Right lung (tissue), 5 donors: ENCODE data around the gene CLIC4. TPM values are rescaled to one million over a fixed set of nuclear protein-coding genes. Genes with fewer than 3 reads are reported as not detected.
"Not testable (repeated sequence)": the region's sequence is repeated elsewhere in the genome, so short reads cannot be mapped to it uniquely, and the experiment has no call there.

Experiments used
- DNase-seq, 2 donors: peaks; one replicate each; pipeline ENCODE4 v3.0.0-alpha.2; 2013
- polyA plus RNA-seq, 5 donors: library from polyadenylated mRNA; unstranded; fragments of 120-200 nt; gene quantifications; one replicate each; pipeline versions ENCODE4 v1.2.1 to v1.2.3, GENCODE V29; 2013; ENCODE audit warnings: inconsistent platforms in 1 of 5, low replicate concordance in 1 of 5; ENCODE audit not compliant: insufficient read length in 5 of 5, insufficient read depth in 1 of 5

Gene CLIC4
- polyA plus RNA-seq, 5 donors = 196 to 288 (median 236) TPM

- no peak for DNase-seq
Measured at GRCh38 chr1:24742090-24742938, 2.9 kb upstream of the CLIC4 start.

GRCh38 chr1:24743404-24744211 is 1.6 kb upstream of the CLIC4 start:
- no peak for DNase-seq

GRCh38 chr1:24745711-24746413 is 615 bp downstream of the CLIC4 start:
- DNase-seq = peak; percentile 67 to 71

- DNase-seq = no peak
Measured at GRCh38 chr1:24748191-24749121, 3.2 kb downstream of the CLIC4 start.

GRCh38 chr1:24749252-24749651 is 4.0 kb downstream of the CLIC4 start:
- no peak for DNase-seq

DNA sequence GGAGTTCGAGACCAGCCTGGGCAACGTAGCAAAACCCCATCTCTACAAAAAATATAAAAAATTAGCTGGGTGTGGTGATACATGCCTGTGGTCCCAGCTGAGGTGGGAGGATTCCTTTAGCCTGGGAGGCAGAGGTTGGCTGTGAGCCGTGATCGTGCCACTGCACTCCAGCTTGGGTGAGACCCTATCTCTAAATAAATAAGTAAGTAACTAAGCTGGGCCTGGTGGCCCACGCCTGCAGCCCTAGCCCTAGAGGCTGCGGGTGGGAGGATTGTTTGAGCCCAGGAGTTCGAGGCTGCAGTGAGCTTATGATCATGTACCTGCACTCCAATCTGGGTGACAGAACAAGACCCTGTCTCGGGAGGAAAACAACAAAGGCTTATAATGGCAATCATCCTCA is 4.6 kb downstream of the CLIC4 start:
- DNase-seq = no peak

GRCh38 chr1:24751833-24752232 is 6.6 kb downstream of the CLIC4 start:
- DNase-seq = no peak

- DNase-seq = no peak
Measured at GRCh38 chr1:24752305-24752704, 7.1 kb downstream of the CLIC4 start.

DNA sequence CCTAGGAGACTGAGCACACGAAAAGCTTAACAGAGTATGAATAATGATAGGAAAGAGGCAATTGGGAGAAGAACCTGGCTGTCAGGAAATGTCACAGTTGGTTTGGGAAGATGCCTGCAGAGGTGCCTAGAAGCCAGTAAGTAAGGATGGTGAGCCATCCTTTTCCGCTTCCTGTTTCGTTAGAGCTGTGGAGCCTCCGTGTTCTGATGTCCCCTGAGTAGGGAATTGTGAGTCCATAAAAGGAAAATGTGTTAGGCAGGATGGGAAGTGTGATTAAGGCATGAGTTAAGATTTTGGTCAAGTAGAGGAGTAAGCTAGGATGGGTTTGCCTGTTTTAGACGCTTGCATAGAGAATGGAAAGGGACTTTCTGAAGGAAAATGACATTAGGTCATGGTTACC is 9.0 kb downstream of the CLIC4 start:
- no peak for DNase-seq

DNA sequence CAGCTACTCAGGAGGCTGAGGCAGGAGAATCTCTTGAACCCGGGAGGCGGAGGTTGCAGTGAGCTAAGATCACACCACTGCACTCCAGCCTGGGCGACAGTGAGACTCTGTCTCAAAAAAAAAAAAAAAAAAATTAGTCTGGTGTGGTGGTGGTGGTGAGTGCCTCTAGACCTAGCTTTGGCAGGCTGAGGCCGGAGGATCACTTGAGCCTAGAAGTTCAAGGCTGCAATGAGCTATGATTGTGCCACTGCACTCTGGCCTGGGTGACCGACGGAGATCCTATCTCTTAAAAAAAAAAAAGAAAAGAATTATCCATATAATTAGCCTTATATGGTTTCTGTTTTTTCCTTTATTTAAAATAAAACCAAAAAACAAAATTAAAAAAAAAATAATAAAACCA is 10.1 kb downstream of the CLIC4 start:
- DNase-seq = not testable (repeated sequence)

GRCh38 chr1:24756395-24756794 is 11.1 kb downstream of the CLIC4 start:
- no peak for DNase-seq

DNA sequence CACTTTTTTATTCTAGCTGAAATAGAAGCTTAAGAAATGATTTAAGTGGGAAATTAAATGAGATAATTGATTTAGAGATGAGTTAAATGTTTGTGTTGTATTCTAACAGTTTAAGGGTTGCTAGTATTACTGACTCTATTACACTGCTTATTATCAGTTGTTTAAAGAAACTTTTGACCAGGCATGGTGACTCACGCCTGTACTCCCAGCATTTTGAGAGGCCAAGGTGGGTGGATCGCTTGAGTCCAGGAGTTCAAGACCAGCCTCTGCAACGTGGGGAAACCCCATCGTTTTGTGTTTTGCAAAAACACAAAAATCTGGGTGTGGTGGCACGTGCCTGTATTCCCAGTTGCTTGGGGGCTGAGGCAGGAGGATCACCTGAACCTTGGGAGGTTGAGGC is 14.2 kb downstream of the CLIC4 start:
- no peak for DNase-seq

- DNase-seq = no peak
Measured at GRCh38 chr1:24761582-24761981, 16.3 kb downstream of the CLIC4 start.

GRCh38 chr1:24762133-24762676 is 17.0 kb downstream of the CLIC4 start:
- DNase-seq = no peak

DNA sequence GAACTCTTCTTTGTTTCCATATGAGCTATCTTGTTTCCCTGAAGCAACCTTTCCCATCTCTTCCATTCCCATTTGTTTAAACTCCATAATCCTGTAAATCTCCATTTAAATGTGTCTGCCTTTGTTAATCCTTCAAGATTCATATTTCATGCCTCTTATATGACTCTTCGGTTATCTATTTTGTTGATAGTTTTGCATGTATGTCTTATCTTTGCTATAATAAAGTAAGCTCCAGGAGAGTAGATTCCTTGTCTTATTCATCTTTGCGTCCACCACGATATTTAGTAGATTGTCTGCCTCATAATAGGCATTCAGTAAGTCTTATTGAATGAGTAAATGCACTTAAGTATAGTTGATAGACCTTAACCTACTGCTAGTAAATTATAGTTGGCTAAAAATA is 18.4 kb downstream of the CLIC4 start:
- DNase-seq = no peak

DNA sequence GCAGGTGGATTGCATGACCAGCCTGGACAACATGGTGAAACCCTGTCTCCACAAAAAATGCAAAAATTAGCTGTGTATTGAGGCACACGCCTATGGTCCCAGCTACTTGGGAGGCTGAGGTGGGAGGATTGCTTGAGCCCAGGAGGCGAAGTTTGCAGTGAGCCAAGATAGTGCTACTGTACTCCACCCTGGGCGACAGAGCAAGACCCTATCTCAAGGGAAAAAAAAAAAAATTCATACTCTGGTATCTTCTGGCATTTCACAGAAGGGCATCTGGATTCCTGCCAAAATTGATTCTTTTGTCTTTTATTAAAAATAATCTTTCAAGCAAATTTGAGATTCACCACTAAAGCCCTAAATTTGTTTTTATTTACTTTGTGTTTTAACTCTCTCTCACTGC is 19.2 kb downstream of the CLIC4 start:
- DNase-seq = no peak

DNA sequence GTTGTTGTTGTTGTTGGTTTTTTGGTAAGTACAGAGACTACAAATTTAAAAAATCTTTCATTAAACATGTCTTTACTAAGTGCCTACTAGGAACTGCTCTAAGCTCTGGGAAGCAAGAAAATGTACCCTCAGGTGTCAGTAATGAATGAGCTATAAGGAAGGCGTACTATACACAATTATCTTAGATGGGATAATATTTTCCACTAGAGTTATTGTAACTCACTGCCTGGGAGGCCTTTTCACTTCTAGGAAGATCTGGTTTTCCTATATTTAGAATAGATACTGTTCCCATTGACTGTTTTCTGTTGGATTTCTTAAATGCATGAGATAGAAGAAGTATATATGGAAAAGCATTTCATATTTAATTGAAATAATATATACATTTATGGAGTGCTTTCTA is 19.6 kb downstream of the CLIC4 start:
- DNase-seq = no peak

GRCh38 chr1:24765308-24765988 is 20.2 kb downstream of the CLIC4 start:
- no peak for DNase-seq

DNA sequence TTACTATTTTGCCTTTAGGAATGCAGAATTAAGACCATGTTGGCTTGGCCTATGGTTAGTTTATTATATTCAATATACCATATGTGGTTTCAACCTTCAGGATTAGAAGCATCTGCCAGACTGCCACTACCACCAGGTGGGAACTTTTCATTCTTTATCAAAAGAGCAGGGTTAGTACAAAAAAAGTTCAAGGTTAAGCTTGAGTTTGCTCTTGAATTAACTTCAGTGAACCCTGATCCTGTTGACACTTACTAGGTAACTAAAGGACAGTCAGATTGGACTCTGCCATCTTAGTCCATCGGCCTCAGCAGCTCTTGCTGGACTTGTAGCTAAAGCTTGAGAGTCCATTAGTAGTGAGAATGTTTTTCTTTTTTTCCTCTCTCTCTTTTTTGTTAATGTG is 22.1 kb downstream of the CLIC4 start:
- DNase-seq = no peak

GRCh38 chr1:24768873-24769605 is 23.8 kb downstream of the CLIC4 start:
- no peak for DNase-seq
